Neural cell (in vitro differentiated cells): ENCODE results near the gene ODAD4. TPM values are rescaled to one million over a fixed set of nuclear protein-coding genes. Genes with fewer than 3 reads are reported as not detected.

Experiments used
- H2AFZ ChIP-seq: fragments of 200-600, 300-800 bp; sonication (generic), shearing (Covaris generic); 2 replicates; pipeline ENCODE4 v1.6.0; 2014; ENCODE audit warnings: low read depth, mild to moderate bottlenecking, antibody characterized with exemption, low read length, moderate library complexity
- H3F3A ChIP-seq: fragments of 200-600 bp; shearing (Covaris generic); 2 replicates; pipeline ENCODE4 v1.6.1; 2016; ENCODE audit warnings: mild to moderate bottlenecking, moderate library complexity, mixed read lengths, antibody characterized with exemption, low read length; ENCODE audit not compliant: insufficient read depth, poor library complexity, severe bottlenecking
- H3K27ac ChIP-seq: fragments of 200-600, 300-800 bp; sonication (generic), shearing (Covaris generic); 2 replicates; pipeline ENCODE4 v1.5.1; 2014; ENCODE audit warnings: mild to moderate bottlenecking, low read length, moderate library complexity
- H3K27me3 ChIP-seq: fragments of 300-800, 200-600 bp; sonication (generic), shearing (Covaris generic); 2 replicates; pipeline ENCODE4 v1.6.0; 2014; ENCODE audit warnings: mild to moderate bottlenecking, low read depth, low read length, moderate library complexity; ENCODE audit not compliant: insufficient read depth
- H3K36me3 ChIP-seq: fragments of 300-800, 200-600 bp; sonication (generic), shearing (Covaris generic); 2 replicates; pipeline ENCODE4 v1.5.1; 2014; ENCODE audit warnings: mild to moderate bottlenecking, antibody characterized with exemption, low read length, moderate library complexity; ENCODE audit not compliant: insufficient read depth
- H3K4me2 ChIP-seq: fragments of 300-800, 200-600 bp; sonication (generic), shearing (Covaris generic); 2 replicates; pipeline ENCODE4 v1.6.0; 2014; ENCODE audit warnings: mild to moderate bottlenecking, low read length
- H3K4me3 ChIP-seq: fragments of 300-800, 200-600 bp; sonication (generic), shearing (Covaris generic); 2 replicates; pipeline ENCODE4 v1.5.1; 2014; ENCODE audit warnings: mild to moderate bottlenecking, low read length, moderate library complexity
- H3K79me2 ChIP-seq: fragments of 200-600 bp; shearing (Covaris generic); replicated peaks from 2 replicates; pipeline ENCODE4 v1.6.0; 2014; ENCODE audit warnings: mild to moderate bottlenecking, low read length, moderate library complexity; ENCODE audit not compliant: insufficient read depth
- H3K9ac ChIP-seq: fragments of 300-800, 200-600 bp; sonication (generic), shearing (Covaris generic); 2 replicates; pipeline ENCODE4 v1.6.1; 2016; ENCODE audit warnings: mild to moderate bottlenecking, low read length, mixed read lengths
- H3K9me2 ChIP-seq: fragments of 200-600 bp; shearing (Covaris generic); 2 replicates; pipeline ENCODE4 v1.6.1; 2016; ENCODE audit warnings: mild to moderate bottlenecking, low read length, mixed read lengths; ENCODE audit not compliant: insufficient read depth
- H3K9me3 ChIP-seq: fragments of 200-600, 300-800 bp; sonication (generic), shearing (Covaris generic); 2 replicates; pipeline ENCODE4 v1.6.1; 2016; ENCODE audit warnings: mild to moderate bottlenecking, mixed run types, low read length, moderate library complexity, mixed read lengths
- H4K20me1 ChIP-seq: fragments of 200-600 bp; shearing (Covaris generic); 2 replicates; pipeline ENCODE4 v1.6.1; 2016; ENCODE audit warnings: mild to moderate bottlenecking, mixed run types; ENCODE audit not compliant: insufficient read depth
- EP300 ChIP-seq: fragments of 450-650 bp; conservative IDR thresholded peaks from 2 replicates; pipeline ENCODE4 v1.6.1; 2014; ENCODE audit warnings: antibody characterized with exemption, mild to moderate bottlenecking, moderate library complexity; ENCODE audit not compliant: poor library complexity, severe bottlenecking
- EZH2 ChIP-seq: fragments of 200-600, 300-800 bp; shearing (Covaris generic), sonication (generic); IDR thresholded peaks from 2 replicates; pipeline ENCODE4 v1.6.1; 2014; ENCODE audit warnings: antibody characterized with exemption, low read length, borderline replicate concordance, mild to moderate bottlenecking; ENCODE audit not compliant: insufficient read depth, poor library complexity, severe bottlenecking
- MXI1 ChIP-seq: fragments of 450-650 bp; conservative IDR thresholded peaks from 2 replicates; pipeline ENCODE4 v1.6.1; 2014; ENCODE audit warnings: antibody characterized with exemption, mild to moderate bottlenecking; ENCODE audit not compliant: poor library complexity, severe bottlenecking
- POLR2AphosphoS5 ChIP-seq: IDR thresholded peaks from 2 replicates; pipeline ENCODE4 v1.6.1; 2012
- RAD21 ChIP-seq: fragments of 450-650 bp; conservative IDR thresholded peaks from 2 replicates; pipeline ENCODE4 v1.6.1; 2014; ENCODE audit warnings: antibody characterized with exemption, mild to moderate bottlenecking, moderate library complexity
- SMC3 ChIP-seq: fragments of 450-650 bp; conservative IDR thresholded peaks from 2 replicates; pipeline ENCODE4 v1.6.1; 2014; ENCODE audit warnings: antibody characterized with exemption, mild to moderate bottlenecking, moderate library complexity; ENCODE audit not compliant: poor library complexity
- TAF1 ChIP-seq: IDR thresholded peaks from 2 replicates; pipeline ENCODE4 v1.6.1; 2012; ENCODE audit warnings: low read depth
- polyA plus RNA-seq: library from polyadenylated mRNA; depleted of rRNA; stranded (reverse); fragments of >200 nt; gene quantifications from 2 replicates; pipeline ENCODE4 v1.2.3, GENCODE V29; 2014
- TF ChIP-seq, protein P1 (sequence below): fragments of 450-650 bp; IDR thresholded peaks from 2 replicates; pipeline ENCODE4 v1.5.1; 2014; ENCODE audit warnings: antibody characterized with exemption, mild to moderate bottlenecking, moderate library complexity; ENCODE audit not compliant: poor library complexity, severe bottlenecking
- TF ChIP-seq, protein P2 (sequence below): IDR thresholded peaks from 2 replicates; pipeline ENCODE4 v1.6.1; 2012; ENCODE audit warnings: borderline replicate concordance

ODAD4 gene
- polyA plus RNA-seq, 1 donor from 2014 or later: 5.7 TPM

DNA sequence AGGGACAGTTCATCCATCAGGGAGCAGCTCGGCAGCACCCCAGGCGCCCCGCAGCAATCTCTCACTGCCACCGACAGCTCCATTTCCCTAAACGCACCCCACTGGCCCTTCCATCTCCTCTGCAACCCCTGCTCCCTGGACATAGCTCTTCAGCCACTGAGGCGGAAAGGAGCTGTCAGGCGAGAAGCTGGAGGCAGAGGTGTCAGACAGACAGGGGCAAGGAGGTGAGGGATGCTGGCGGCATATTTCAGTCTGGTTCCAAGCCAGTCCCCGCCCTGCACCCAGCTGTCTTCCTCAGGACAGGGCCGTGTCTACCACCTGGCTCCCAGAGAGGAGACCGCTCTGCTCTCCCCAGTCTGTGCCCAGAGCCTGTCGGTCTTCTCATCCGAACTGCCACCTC is 21.3 kb upstream of the ODAD4 start:
- H3K79me2 ChIP-seq: peaks cover 19% of the 10 kb centered on the region
- no peaks in the 10 kb centered on the region for H3K9me2 ChIP-seq
- H3K9me3 ChIP-seq: no peaks in the 10 kb centered on the region
- no peaks in the 10 kb centered on the region for H3F3A ChIP-seq
- no peak overlapping the region for H2AFZ ChIP-seq
- no peaks in the 10 kb centered on the region for H3K27me3 ChIP-seq
- no peak overlapping the region for H3K9ac ChIP-seq
- no peak overlapping the region for H3K4me3 ChIP-seq
- H3K4me2 ChIP-seq: no peak overlapping the region
- no peak overlapping the region for H3K27ac ChIP-seq
- H4K20me1 ChIP-seq: peaks cover 3% of the 10 kb centered on the region
- TF ChIP-seq POLR2AphosphoS5: no peak
- no peak for TF ChIP-seq TAF1
- TF ChIP-seq, protein P1, sequence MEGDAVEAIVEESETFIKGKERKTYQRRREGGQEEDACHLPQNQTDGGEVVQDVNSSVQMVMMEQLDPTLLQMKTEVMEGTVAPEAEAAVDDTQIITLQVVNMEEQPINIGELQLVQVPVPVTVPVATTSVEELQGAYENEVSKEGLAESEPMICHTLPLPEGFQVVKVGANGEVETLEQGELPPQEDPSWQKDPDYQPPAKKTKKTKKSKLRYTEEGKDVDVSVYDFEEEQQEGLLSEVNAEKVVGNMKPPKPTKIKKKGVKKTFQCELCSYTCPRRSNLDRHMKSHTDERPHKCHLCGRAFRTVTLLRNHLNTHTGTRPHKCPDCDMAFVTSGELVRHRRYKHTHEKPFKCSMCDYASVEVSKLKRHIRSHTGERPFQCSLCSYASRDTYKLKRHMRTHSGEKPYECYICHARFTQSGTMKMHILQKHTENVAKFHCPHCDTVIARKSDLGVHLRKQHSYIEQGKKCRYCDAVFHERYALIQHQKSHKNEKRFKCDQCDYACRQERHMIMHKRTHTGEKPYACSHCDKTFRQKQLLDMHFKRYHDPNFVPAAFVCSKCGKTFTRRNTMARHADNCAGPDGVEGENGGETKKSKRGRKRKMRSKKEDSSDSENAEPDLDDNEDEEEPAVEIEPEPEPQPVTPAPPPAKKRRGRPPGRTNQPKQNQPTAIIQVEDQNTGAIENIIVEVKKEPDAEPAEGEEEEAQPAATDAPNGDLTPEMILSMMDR: no peak
- no peak for TF ChIP-seq MXI1
- TF ChIP-seq RAD21: no peak
- no peak for TF ChIP-seq EZH2
- no peak for TF ChIP-seq SMC3
- no peak for TF ChIP-seq EP300
- TF ChIP-seq, protein P2, sequence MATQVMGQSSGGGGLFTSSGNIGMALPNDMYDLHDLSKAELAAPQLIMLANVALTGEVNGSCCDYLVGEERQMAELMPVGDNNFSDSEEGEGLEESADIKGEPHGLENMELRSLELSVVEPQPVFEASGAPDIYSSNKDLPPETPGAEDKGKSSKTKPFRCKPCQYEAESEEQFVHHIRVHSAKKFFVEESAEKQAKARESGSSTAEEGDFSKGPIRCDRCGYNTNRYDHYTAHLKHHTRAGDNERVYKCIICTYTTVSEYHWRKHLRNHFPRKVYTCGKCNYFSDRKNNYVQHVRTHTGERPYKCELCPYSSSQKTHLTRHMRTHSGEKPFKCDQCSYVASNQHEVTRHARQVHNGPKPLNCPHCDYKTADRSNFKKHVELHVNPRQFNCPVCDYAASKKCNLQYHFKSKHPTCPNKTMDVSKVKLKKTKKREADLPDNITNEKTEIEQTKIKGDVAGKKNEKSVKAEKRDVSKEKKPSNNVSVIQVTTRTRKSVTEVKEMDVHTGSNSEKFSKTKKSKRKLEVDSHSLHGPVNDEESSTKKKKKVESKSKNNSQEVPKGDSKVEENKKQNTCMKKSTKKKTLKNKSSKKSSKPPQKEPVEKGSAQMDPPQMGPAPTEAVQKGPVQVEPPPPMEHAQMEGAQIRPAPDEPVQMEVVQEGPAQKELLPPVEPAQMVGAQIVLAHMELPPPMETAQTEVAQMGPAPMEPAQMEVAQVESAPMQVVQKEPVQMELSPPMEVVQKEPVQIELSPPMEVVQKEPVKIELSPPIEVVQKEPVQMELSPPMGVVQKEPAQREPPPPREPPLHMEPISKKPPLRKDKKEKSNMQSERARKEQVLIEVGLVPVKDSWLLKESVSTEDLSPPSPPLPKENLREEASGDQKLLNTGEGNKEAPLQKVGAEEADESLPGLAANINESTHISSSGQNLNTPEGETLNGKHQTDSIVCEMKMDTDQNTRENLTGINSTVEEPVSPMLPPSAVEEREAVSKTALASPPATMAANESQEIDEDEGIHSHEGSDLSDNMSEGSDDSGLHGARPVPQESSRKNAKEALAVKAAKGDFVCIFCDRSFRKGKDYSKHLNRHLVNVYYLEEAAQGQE: no peak
- peaks cover 6% of the 10 kb centered on the region for H3K36me3 ChIP-seq

DNA sequence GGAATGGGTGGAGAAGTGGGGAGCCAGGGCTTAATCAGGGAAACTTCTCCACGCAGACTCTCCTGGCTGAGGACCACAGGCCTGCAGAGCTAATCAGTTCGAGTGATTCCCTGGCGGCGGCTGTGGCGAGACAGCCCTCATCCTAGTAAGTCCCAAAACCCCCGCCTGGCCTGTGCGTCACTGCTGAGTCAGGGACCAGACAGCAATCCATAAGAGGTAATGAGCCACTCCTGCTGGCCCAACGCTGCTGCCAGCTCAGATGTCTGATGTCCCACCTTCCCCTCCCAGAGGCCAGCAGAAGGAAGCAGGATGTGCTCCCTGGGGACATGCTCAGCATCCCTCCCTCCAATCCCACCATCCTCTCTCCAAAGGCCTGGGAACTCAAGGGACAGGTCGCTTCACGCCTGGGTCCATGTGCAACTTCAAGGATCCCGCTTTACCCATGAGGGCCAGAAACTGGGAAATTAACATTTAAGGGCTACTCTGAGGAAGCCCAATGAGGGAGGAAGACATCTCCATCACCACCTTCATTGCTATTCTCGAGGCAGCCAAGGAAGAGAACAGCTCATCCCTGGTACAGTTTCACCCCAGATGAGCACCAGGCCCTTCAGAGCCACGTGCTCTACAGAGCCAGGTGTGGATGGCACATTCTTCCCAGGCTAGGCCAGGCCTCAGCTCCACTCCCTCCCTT is 19.6 kb upstream of the ODAD4 start:
- TF ChIP-seq POLR2AphosphoS5 (no peak), MXI1 (no peak), SMC3 (no peak), RAD21 (no peak)
- no peak overlapping the region for H3K4me3 ChIP-seq
- peaks cover 3% of the 10 kb centered on the region for H4K20me1 ChIP-seq
- no peak overlapping the region for H3K27ac ChIP-seq
- no peak overlapping the region for H2AFZ ChIP-seq
- no peak overlapping the region for H3K4me2 ChIP-seq
- no peaks in the 10 kb centered on the region for H3K9me2 ChIP-seq
- H3K79me2 ChIP-seq: peaks cover 37% of the 10 kb centered on the region
- no peak overlapping the region for H3K9ac ChIP-seq
- H3F3A ChIP-seq: no peaks in the 10 kb centered on the region
- H3K9me3 ChIP-seq: no peaks in the 10 kb centered on the region
- no peaks in the 10 kb centered on the region for H3K27me3 ChIP-seq
- peaks cover 6% of the 10 kb centered on the region for H3K36me3 ChIP-seq
